Astrocyte of the spinal cord (primary cell): Measurements from ENCODE around the gene GUCY1A2.

Experiments used
- DNase-seq: peaks from one replicate; pipeline ENCODE4 v3.0.0; 2011; ENCODE audit warnings: low read depth, low spot score
- H3K4me3 ChIP-seq: 2 replicates; pipeline ENCODE4 v1.5.1; 2011; ENCODE audit warnings: low read depth, mild to moderate bottlenecking, low read length, moderate library complexity
- in situ Hi-C: cut with HindIII; loops from 2 replicates; pipeline ENCODE4 v1.10.0; 2017; ENCODE audit warnings: low sequenced_read_pairs
- TF ChIP-seq, protein P1 (sequence below): IDR thresholded peaks from 2 replicates; pipeline ENCODE4 v1.5.1; 2012; ENCODE audit warnings: low read depth, mild to moderate bottlenecking, low read length, inconsistent platforms

GUCY1A2 gene

DNA sequence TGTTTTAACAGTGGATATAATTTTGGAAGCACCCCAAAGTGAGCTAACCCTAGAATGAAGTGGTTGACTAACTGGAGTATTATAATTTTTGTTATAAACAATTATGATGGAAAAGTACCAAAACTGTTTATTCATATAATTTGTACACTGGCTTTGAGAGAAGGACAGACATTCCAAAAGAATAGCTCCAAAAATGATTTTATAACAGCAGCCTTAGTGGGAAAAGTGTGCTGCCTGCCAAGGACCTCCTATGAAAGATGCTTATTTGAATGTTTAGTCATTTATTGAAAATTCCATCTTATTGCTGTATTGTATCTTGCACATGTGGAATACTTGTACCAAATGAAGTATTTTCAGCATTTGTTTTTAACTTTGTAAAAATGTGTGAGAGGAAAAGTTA lies 169.8 kb downstream of the GUCY1A2 start:
- TF ChIP-seq, protein P1, sequence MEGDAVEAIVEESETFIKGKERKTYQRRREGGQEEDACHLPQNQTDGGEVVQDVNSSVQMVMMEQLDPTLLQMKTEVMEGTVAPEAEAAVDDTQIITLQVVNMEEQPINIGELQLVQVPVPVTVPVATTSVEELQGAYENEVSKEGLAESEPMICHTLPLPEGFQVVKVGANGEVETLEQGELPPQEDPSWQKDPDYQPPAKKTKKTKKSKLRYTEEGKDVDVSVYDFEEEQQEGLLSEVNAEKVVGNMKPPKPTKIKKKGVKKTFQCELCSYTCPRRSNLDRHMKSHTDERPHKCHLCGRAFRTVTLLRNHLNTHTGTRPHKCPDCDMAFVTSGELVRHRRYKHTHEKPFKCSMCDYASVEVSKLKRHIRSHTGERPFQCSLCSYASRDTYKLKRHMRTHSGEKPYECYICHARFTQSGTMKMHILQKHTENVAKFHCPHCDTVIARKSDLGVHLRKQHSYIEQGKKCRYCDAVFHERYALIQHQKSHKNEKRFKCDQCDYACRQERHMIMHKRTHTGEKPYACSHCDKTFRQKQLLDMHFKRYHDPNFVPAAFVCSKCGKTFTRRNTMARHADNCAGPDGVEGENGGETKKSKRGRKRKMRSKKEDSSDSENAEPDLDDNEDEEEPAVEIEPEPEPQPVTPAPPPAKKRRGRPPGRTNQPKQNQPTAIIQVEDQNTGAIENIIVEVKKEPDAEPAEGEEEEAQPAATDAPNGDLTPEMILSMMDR: no peak
- H3K4me3 ChIP-seq: no peak overlapping the region
- DNase-seq: no peak
- in situ Hi-C loops: no loop called here

DNA sequence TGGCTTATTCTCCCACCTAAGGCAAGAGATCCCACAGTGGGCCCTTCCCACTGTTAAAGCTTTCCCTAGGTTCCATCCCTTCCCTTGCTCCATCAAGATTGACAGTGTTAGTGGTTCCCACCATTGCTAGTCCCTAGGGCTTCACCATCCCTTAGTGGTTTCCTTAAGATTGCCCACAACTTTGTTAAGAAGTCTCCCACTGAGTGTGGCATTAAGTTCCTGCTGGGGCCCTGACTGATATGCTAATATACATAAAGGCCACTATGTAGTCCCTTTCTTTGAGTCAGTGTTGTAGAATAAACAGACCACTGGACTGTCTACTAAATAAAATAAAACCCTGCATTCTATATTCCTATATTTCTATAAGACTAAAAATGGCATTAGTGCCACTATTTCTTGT lies 176.1 kb downstream of the GUCY1A2 start:
- TF ChIP-seq, protein P1: no peak
- in situ Hi-C loops: no loop called here

DNA sequence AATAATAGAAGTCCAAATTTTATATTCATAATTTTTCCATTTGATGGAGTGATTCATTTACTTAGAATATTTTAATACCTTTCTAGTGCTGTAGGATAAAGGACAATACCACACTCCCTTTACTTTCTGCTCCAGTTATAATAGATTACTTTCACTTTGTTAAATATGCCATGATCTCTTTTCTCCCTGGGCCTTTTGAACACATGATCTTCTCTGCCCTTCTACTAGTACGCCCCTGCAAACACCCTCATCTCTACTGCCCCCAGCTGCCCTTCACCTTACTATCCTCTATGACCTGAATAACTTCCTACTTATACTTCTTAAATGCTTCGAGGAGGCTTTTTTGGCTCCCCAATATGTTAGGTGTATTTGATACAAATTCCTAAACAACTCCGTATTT lies 177.3 kb downstream of the GUCY1A2 start:
- TF ChIP-seq, protein P1: no peak
- DNase-seq: no peak
- no peak overlapping the region for H3K4me3 ChIP-seq
- in situ Hi-C loops: no loop called here

More for the DNA sequence above, 176.1 kb downstream of the GUCY1A2 start:
- H3K4me3 ChIP-seq: no peak overlapping the region
- DNase-seq: no peak

DNA sequence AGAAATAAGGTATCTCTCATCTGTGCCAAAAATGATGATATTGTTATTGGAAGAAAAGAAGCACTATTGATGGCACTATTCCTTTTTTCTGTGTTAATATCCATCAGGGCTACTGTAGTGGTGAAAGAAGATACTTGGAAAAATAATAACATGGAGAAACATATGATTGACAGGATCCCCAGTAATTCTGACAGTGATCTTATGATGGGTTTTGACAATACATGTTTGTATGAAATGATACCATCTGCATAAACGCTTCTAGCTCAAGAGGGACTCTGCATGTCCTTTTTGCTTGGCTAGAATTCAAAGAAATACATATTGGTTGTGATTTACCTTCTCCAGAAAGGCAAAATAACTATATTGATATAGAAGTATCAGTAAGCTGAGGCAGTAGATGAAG lies 178.1 kb downstream of the GUCY1A2 start:
- no peak for DNase-seq
- TF ChIP-seq, protein P1: no peak
- H3K4me3 ChIP-seq: no peak overlapping the region
- in situ Hi-C loops: no loop called here

DNA sequence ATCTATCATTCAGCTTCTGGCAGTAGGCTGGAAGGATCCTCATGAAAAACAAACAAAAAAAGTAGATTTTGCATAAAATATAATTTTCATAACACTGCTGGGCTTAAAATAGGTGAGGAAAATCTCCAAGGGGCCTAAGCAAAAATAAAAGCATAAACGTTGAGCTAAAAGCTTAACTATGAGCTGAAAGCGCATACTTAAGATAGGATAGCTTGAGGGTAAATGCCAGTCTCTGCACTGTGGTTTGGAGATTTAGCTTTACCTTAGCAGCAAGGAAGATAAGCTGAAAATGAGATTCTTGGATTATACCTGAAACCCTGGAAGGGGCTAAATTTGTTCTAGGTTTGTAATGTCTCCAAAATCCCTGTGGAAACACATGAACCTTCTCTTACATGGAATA lies 183.7 kb downstream of the GUCY1A2 start:
- in situ Hi-C loops: no loop called here
- DNase-seq: no peak
- no peak overlapping the region for H3K4me3 ChIP-seq
- TF ChIP-seq, protein P1: no peak

DNA sequence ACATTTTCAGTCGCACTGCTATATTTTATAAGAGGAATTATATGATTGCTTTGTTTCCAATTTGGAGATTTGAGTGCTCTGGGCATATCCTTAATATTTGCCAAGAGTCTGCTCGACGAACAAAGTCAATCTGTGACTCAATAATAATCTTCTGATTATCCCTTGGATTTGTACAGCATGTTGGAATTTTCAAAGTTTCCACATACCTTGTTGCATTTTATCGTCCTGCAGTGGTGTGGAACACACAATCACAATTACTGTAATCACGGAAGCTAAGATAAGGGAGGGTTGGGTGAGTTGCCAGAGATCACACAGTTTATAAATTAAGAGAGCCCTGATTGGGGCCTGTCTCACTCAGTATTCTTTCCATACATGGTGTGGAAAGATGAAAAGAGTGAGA lies 189.3 kb downstream of the GUCY1A2 start:
- no peak overlapping the region for H3K4me3 ChIP-seq
- in situ Hi-C loops: no loop called here
- TF ChIP-seq, protein P1: no peak
- no peak for DNase-seq

DNA sequence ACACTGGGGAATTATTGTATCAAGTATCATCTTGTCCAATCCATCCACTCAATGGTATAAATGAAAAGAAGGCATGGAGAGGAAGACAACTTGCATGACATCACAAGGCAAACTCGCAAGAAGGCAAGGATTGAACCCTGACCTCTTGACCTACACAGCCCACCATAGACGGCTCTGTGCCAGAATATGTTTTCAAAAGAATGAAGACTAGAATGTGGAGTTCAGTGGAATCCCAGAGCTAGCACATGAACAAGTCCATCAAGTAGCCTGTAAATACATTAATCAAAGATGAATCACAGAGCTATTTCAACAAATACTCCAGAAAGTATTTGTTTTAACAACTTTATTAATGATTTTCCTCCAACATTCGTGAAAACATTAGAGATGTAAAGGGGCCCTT lies 189.7 kb downstream of the GUCY1A2 start:
- no peak overlapping the region for H3K4me3 ChIP-seq
- no peak for DNase-seq
- TF ChIP-seq, protein P1: no peak
- in situ Hi-C loops: no loop called here
